ENCODE results near the gene HMCN1.

HMCN1 gene

GRCh38 chr1:186027621-186028020 is 293.4 kb downstream of the HMCN1 start:
- no peak for TF ChIP-seq CTCF (IDR thresholded peaks at IDR 0.05; ENCODE audit: low read depth, low read length)
- no peak for TF ChIP-seq MAX (IDR thresholded peaks at IDR 0.05; ENCODE audit: low read depth, low read length)
- no peak for TF ChIP-seq MYC (IDR thresholded peaks at IDR 0.05; ENCODE audit: low read depth, low read length)
- TF ChIP-seq POLR2A (IDR thresholded peaks at IDR 0.05; ENCODE audit: extremely low read depth, insufficient read length), result no peak
- H3K4me3 ChIP-seq (ENCODE audit: low read depth, low read length), result no peak overlapping the region
- no peak for DNase-seq (ENCODE audit: low read depth)

- TF ChIP-seq CTCF (IDR thresholded peaks at IDR 0.05; ENCODE audit: low read depth, low read length), result no peak
- TF ChIP-seq MAX (IDR thresholded peaks at IDR 0.05; ENCODE audit: low read depth, low read length), result no peak
- no peak for TF ChIP-seq MYC (IDR thresholded peaks at IDR 0.05; ENCODE audit: low read depth, low read length)
- TF ChIP-seq POLR2A (IDR thresholded peaks at IDR 0.05; ENCODE audit: extremely low read depth, insufficient read length), result no peak
- no peak for DNase-seq (ENCODE audit: low read depth)
- H3K4me3 ChIP-seq (ENCODE audit: low read depth, low read length), result no peak overlapping the region
These were observed 296.3 kb downstream of the HMCN1 start for GRCh38 chr1:186030453-186030852.

- no peak for TF ChIP-seq POLR2A (IDR thresholded peaks at IDR 0.05; ENCODE audit: extremely low read depth, insufficient read length)
- no peak for TF ChIP-seq MAX (IDR thresholded peaks at IDR 0.05; ENCODE audit: low read depth, low read length)
- no peak for TF ChIP-seq MYC (IDR thresholded peaks at IDR 0.05; ENCODE audit: low read depth, low read length)
- TF ChIP-seq CTCF (IDR thresholded peaks at IDR 0.05; ENCODE audit: low read depth, low read length), result no peak
- H3K4me3 ChIP-seq (ENCODE audit: low read depth, low read length), result no peak overlapping the region
- DNase-seq (ENCODE audit: low read depth), result no peak
These were observed 299.7 kb downstream of the HMCN1 start for GRCh38 chr1:186033847-186034271.

- no peak overlapping the region for H3K4me3 ChIP-seq (ENCODE audit: low read depth, low read length)
- no peak for DNase-seq (ENCODE audit: low read depth)
- TF ChIP-seq CTCF (IDR thresholded peaks at IDR 0.05; ENCODE audit: low read depth, low read length), result no peak
- TF ChIP-seq MAX (IDR thresholded peaks at IDR 0.05; ENCODE audit: low read depth, low read length), result no peak
- TF ChIP-seq MYC (IDR thresholded peaks at IDR 0.05; ENCODE audit: low read depth, low read length), result no peak
- TF ChIP-seq POLR2A (IDR thresholded peaks at IDR 0.05; ENCODE audit: extremely low read depth, insufficient read length), result no peak
These were observed 308.0 kb downstream of the HMCN1 start for GRCh38 chr1:186042230-186042629.

- no peak overlapping the region for H3K4me3 ChIP-seq (ENCODE audit: low read depth, low read length)
- TF ChIP-seq MAX (IDR thresholded peaks at IDR 0.05; ENCODE audit: low read depth, low read length), result no peak
- TF ChIP-seq CTCF (IDR thresholded peaks at IDR 0.05; ENCODE audit: low read depth, low read length), result no peak
- no peak for TF ChIP-seq POLR2A (IDR thresholded peaks at IDR 0.05; ENCODE audit: extremely low read depth, insufficient read length)
- TF ChIP-seq MYC (IDR thresholded peaks at IDR 0.05; ENCODE audit: low read depth, low read length), result no peak
- DNase-seq (ENCODE audit: low read depth), result no peak
These were observed 309.1 kb downstream of the HMCN1 start for GRCh38 chr1:186043296-186043695.
